Dendritic cell treated with granulocyte-macrophage colony-stimulating factor and Interleukin-4, amounts not matched to agents 40 ng/mL and 50 ng/mL, for 4 days (primary cell): Measurements from ENCODE around the gene RPP14.

ENCODE experiments used
- H3K27ac Mint-ChIP-seq: one replicate; pipeline ENCODE4 v1.8.0; 2022; ENCODE audit warnings: mild to moderate bottlenecking, mixed read lengths
- H3K27me3 Mint-ChIP-seq: one replicate; pipeline ENCODE4 v1.8.0; 2022; ENCODE audit warnings: mild to moderate bottlenecking, mixed read lengths
- H3K36me3 Mint-ChIP-seq: one replicate; pipeline ENCODE4 v1.8.0; 2022; ENCODE audit warnings: low read depth, mixed read lengths
- H3K4me1 Mint-ChIP-seq: one replicate; pipeline ENCODE4 v1.8.0; 2022; ENCODE audit warnings: low read depth, mixed read lengths
- H3K4me3 Mint-ChIP-seq: one replicate; pipeline ENCODE4 v1.8.0; 2022; ENCODE audit warnings: mild to moderate bottlenecking, moderate library complexity, mixed read lengths
- H3K9me3 Mint-ChIP-seq: one replicate; pipeline ENCODE4 v1.8.0; 2022; ENCODE audit warnings: mixed read lengths
- intact Hi-C: fragments of 100-400 bp; cut with micrococcal nuclease; formaldehyde crosslinking; loops from one replicate; pipeline ENCODE4 v1.15.0; 2022

RPP14 gene

GRCh38 chr3:58366699-58367098 lies 60.7 kb downstream of the RPP14 start:
- Mint-ChIP-seq H3K27me3 (no peaks in the 10 kb centered on the region), H3K36me3 (peaks cover 69% of the 10 kb centered on the region), H3K4me3 (no peak overlapping the region), H3K4me1 (peaks cover 33% of the 10 kb centered on the region), H3K9me3 (no peaks in the 10 kb centered on the region), H3K27ac (no peak overlapping the region)
- intact Hi-C loops: no loop called here

- H3K27me3 Mint-ChIP-seq: no peaks in the 10 kb centered on the region
- H3K27ac Mint-ChIP-seq: no peak overlapping the region
- intact Hi-C loops: no loop called here
Observed at GRCh38 chr3:58369038-58369437, 63.0 kb downstream of the RPP14 start.

More at GRCh38 chr3:58369038-58369437, 63.0 kb downstream of the RPP14 start:
- H3K9me3 Mint-ChIP-seq: no peaks in the 10 kb centered on the region
- peaks cover 86% of the 10 kb centered on the region for H3K36me3 Mint-ChIP-seq
- H3K4me1 Mint-ChIP-seq: peaks cover 34% of the 10 kb centered on the region
- no peak overlapping the region for H3K4me3 Mint-ChIP-seq
